GM21717 (cell line): ENCODE data around the gene GOLGA5.
"Not testable (repeated sequence)": the region's sequence is repeated elsewhere in the genome, so short reads cannot be mapped to it uniquely, and the experiment has no call there.

Experiments
- ATAC-seq: cut with Tn5 transposase; IDR thresholded peaks from one replicate; pipeline ENCODE4 v1.9.1; 2021; ENCODE audit warnings: mild to moderate bottlenecking, moderate library complexity; ENCODE audit not compliant: unreplicated experiment

Gene GOLGA5

DNA sequence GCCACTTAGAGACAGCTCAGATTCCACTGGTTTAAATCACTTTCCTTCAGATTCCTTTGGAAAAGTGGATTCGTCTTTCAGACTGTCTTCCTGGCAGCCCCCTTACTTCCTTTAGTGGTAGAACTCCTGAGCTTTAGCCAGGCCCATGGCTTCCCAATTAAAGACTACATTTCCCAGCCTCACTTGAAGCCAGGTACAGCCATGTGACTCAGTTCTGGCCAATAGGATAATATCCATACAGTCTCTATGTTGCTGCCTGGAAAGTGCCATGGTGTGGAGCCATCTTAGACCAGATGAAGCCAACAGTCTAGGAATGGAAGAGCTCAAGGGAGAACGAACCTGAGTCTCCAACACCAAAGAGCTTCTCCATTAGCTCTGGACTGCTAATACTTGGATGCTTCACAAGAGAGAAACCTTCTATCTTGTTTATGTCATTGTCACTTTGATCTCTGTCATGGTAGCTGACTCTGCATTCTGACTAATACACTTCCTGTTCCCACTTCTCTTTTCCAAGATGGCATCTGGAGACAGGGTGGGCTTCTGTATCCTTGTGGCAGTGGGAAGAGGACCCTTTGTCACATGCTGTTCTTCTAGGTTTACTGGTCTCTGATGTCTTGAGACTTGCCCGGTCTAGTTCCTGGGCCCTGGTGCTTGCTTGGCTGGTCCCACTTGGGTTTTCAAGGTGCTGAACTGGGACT, 15.1 kb upstream of the GOLGA5 start:
- ATAC-seq = not testable (repeated sequence)

DNA sequence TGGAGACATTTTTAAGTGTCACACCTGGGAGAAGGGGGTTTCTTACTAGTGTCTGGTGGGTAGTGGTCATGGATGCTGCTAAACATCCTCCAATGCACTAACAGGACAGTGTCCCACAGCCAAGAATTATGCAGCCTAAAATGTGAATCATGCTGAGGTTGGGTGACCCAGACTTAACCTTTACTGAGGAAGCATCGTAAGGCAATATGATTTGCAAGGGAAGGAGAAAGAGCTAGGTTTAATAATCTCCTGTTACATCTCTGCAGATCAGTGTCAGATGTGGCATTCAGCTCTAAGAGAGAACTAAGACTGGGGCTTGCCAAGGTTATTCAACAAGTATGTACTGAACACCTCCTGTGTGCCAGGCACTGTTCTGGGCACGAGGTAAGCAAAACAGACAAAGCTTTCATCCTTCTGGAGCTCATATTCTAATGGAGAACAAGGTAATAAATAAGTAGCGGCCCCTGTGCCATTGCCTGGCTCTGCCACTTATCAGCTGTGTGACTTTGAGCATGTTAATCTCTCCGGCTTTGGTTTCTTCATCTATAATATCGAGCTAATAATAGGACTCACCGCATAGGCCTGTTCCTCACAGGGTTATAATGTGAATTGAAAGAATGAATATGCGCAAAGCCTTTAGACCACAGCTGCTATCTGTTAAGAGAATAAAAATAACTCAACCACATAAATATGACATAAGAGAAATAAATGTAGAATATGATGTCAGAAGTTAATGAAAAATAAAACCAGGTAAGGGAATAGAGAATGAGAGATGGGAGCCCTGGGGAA, 13.5 kb upstream of the GOLGA5 start:
- ATAC-seq = no peak

DNA sequence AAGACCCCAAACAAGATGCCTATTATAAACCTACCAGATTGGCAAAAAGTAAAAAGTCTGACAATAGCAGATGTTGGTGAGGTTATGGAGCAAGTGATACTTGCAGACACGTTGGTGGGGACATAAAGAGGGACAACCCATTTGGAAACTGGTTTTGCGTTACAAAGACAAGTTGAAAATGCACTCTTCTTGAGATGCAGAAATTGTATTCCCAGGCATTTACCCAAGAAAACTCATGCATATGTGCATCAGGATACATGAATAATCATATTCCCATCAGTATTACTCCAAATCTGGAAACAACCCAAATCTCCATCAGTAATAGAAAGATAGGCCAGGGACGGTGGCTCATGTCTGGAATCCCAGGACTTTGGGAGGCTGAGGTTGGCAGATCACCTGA, 12.8 kb upstream of the GOLGA5 start:
- ATAC-seq = no peak

DNA sequence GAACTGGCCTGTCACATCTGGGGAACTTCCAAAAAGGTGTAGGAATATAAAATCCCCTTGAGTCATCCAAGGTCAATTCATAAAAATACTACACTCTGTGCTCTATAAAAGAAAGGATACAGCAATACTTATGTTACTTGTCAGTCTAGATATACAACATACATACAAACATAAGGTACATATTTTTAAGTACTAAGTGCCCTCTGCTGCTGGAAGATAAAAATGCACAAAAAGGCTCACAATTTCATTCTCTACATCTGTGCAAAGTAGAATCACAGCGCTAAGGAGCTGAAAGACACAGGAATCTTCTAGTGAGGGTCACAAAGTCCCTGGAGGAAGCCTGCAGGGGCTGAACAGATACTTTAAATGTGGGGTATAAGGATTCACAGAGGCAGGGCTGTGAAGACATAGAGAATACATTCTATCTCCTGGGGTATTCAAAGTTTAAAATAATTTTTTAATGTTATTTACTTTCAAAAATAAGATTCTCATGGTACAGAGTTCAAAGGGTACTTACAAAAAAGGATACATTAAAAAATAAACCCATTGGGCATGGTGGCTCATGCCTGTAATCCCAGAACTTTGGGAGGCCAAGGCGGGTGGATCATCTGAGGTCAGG, 10.2 kb upstream of the GOLGA5 start:
- no peak for ATAC-seq

DNA sequence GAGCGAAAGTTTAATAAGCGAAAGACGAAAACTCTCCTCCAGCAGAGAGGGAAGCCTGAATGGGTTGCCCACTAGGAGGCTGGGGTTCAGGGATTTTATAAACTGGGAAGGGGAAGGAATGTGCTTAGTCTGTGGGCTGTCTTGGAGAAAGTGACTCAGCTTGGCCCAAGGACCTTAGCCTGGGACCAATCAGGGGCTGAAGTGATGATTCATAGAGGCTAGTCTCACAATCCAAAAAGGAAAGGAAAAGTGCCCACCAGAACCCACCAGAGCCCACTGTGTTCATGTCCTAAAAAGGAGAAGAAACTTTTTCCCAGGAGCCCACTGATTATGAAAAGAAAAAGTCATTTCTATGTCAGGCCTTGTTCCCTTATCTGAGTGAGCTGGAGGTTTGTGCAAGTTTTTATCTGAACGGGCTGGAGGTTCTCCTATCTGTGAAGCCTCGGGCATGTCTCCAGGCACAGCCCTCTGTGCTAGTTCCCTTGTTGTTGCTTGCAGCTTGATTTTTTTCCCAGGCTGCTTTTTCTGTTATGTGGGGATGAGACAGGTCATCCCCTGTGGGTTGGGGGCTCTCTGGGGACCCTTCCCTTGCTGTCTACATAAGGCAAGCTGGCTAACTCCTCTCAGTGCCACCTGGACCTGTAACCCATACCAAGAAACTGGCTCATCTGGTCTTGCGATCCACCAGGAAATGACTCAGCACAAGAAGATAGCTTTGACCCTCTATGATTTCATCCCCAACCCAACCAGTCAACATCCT, 8.3 kb upstream of the GOLGA5 start:
- no peak for ATAC-seq

DNA sequence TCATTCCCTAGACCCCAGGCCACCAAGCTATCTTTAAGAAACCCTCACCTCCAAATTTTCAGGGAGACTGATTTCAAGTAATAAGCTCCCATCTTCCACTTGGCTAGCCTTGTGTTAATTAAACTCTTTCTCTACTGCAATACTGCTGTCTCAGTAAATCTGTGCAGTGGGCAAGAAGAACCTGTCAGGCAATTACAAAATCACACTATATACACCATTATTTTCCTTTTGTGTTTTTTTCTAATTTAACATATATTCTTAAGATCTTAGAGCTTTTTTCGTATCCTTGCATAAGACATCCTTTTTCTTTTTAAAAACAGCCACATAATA, 7.7 kb upstream of the GOLGA5 start:
- ATAC-seq = no peak

DNA sequence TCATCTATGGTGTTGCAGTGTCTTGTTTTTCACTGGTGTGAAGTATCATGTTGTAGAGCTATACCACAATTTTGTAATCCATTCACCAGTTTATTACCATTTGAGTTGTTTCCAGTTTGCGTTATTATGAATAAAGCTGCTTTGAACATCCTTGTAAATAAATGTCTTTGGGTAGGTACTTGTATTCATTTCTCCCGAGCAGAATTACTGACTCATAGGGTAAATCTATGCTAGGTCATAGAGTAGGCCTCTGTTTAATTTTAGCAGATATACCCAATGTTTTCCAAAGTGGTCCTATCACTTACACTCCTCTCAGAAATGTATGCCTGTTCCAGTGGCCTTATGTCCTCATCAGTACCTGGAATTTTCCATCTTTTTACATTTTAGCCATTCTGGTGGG, 6.6 kb upstream of the GOLGA5 start:
- no peak for ATAC-seq

DNA sequence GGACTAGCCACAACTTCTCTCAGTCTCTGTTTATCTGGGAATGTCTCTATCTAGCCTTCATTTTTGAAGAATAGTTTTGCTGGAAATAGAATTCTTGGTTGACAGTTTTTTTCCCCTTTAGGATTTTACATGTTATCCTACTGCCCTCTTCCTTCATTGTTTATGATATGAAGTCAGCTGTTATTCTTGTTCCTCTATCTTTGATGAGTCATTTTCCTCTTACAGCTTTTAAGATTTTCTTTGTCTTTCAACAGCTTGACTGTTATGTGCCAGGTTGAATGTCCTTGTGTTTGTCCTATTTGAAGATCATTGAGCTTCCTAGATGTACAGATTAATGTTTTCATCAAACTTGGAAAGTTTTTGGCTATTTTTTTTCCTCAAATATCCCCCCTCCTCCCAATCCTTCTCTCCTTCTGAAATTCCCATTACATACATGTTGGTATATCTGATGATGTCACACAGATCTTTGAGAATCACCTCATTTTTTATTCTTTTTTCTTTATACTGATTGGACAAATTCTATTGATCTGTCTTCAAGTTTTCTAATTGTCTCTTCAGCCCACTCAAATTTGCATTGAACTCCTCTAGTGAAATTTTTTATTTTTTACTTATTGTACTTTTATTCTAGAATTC, 4.5 kb upstream of the GOLGA5 start:
- no peak for ATAC-seq

DNA sequence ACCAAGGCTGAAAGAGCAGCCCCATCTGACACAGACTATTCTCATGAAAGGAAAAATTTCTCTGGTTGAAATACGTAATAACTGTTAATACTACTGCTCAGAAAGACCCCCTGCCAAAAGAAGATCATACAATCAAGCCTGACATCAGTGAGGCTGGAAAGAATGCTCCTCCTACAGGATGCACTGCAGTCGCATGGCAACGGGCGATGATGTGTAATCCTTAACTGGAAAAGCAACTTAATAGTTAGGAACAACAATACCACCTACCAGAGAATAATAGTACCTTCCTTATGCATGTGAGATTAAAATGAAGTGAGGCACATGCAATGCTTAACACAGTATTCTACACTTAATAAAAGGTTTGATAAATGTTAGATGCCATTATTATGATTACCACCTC, 1.2 kb upstream of the GOLGA5 start:
- no peak for ATAC-seq

DNA sequence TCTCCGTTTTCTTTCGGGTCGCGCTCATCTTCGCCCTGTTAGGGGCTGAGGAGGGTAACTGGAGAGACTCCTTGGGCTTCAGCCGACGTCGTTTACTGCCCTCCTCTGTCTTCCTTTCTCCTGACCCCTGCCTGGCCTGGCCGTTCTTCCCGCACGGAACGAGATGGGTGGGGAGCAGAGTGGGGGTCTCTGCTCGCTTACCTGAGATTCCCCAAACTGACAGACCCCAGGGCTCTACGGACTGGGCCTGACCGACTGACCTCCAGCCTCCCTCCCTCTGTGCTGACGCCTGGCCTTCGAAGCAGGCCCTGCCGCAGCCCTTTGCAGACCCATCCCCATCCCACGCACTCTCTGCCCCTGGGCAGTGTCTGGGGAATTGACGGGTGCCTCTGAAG, 439 bp downstream of the GOLGA5 start:
- peak; percentile 10 for ATAC-seq

DNA sequence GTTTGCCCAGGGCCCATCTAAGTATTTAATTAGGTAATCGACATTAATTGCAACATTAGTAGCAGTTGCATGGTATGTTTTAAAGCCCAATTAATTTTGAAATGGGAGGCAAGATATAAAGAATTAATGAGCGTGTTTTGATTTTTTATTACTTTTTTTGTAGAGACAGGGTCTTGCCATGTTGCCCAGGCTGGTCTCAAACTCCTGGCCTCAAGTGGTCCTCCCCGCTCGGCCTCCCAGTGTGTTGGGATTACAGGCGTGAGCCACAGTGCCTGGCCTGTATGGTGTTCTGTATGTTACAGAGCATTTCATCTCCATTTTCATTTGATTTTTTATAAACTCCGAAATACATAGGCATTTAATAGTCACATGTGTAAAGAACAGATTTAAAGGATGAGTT, 856 bp downstream of the GOLGA5 start:
- no peak for ATAC-seq

DNA sequence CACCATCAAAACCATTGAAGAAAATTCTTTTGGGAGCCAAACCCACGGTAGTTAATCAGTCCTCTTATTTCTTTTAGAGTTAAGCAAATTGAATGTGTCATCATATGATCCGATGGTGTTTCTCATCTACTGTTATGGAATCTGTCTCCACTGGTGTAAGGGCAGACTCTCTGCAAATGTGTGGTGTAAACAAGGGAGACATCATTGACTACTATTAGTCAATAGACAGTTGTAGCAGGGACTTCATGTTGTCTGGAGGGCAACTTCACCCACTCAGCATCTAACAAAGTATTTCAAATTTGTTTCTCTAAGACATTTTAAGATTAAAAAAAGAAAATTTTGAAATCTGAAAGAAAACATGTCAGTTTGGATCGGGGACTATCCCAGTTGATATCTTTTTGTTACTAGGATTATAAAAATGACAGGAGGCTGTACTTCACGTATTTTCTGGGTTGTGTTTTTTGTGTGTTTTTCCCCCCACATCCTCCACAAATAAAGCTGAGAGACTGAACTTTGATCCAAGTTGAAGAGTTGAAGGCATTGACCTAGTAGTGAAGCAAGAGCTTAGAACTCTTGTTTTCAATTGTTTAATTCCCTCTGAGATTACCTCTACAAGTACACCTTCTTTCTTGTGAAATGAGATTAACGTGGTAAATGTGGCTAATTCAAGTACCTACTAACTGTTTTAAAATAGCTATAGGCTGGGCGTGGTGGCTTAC, 4.0 kb downstream of the GOLGA5 start:
- no peak for ATAC-seq

DNA sequence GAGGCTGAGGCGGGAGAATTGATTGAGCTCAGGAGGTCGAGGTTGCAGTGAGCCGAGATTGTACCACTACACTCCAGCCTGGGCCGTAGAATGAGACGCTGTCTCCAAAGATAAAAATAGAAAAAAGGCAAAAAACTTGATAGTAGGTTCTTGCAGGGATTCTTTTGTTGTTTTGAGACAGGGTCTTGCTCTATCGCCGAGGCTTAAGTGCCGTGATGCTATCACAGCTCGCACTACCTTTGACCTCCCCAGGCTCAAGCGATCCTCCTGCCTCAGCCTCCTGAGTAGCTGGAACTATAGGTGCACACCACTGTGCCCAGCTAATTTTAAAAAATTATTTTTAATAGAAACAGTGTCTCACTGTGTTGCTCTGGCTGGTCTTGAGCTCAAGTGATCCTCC, 4.7 kb downstream of the GOLGA5 start:
- no peak for ATAC-seq

DNA sequence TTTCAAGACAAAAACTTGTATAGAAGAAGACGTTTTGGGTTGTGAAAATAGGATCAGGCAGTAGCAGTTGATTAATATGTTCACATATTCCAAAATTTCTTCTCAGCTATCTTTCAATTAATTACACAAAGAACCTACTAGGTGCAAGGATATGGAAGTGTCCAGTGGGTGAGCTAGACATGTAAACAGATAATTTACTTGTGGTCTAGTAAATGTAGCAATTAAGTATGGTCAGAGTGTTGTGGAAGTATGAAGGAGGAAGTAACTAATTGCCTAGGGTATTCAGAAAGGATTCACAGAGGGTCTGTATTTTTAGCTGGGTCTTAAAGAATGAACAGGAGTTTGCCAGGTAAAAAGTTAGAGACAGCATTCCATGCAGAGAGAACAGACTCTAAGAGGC, 5.9 kb downstream of the GOLGA5 start:
- ATAC-seq = no peak

DNA sequence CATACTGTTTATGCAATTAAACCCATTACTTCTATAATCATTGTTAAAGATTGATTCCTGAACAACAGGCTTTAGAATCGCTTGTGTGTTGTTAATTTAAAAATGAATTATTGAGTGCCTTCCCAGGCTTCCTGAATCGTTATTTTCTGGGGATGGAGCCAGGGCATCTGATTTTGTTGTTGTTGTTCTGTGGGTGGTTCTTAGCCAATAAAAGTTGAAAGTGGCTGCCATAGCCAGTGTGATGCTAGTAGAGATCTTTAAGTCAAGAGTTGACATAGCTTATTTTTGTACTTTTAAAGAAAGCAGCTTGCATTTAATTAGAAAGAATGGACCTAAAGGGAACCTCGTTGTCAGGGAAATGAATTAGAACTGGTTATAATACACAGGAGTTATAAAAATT, 6.4 kb downstream of the GOLGA5 start:
- no peak for ATAC-seq

DNA sequence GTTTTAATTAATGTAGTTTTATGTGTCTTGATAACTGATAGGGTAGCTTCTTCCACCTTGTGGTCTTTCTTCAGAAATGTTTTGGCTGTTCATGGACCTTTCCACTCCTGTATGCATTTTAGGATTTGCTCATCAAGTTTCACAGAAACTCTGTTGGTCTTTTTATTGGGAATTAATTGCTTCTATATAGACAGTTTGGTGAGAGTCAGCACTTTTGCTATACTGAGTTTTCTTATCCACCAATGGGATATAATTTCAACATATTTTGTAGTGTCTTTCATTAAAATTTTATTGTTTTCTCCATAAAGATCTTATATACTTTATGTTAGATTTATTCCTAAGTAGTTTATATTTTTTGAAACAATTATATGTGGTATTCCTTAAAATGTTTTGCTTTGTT, 7.8 kb downstream of the GOLGA5 start:
- no peak for ATAC-seq

DNA sequence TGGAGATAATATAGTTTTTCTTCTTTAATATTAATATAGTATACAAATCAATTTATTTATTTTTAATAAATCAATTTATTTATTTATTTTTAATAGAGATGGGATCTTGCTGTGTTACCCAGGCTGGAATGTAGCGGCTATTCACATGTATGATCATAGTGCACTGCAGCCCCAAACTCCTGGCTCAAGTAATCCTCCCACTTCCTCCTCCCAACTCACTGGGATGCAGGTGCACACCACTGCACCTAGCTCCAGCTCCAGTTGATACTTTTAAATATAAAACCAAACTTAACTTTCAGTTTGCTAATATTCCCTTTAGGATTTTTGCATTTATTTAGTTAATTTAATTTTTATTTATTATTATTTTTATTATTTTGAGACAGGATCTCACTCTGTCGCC, 8.6 kb downstream of the GOLGA5 start:
- no peak for ATAC-seq

DNA sequence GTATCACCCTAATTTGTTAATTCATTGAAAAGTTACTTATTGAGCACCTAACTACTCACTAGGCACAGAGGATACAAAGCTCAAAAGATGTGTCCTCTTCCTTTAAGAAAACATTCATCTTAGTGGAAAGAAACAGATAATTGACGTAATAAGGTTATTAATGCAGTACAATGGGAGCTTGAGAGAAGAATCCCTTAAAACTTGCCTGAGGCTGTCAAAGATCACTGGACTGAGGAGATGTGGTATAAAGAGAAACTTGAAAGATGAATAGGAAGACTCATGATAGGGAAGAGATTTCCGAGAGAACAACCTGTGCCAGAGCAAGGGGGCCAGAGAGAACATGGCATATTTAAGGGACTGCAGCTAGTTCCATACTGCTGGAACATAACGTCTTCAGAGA, 19.1 kb downstream of the GOLGA5 start:
- no peak for ATAC-seq

DNA sequence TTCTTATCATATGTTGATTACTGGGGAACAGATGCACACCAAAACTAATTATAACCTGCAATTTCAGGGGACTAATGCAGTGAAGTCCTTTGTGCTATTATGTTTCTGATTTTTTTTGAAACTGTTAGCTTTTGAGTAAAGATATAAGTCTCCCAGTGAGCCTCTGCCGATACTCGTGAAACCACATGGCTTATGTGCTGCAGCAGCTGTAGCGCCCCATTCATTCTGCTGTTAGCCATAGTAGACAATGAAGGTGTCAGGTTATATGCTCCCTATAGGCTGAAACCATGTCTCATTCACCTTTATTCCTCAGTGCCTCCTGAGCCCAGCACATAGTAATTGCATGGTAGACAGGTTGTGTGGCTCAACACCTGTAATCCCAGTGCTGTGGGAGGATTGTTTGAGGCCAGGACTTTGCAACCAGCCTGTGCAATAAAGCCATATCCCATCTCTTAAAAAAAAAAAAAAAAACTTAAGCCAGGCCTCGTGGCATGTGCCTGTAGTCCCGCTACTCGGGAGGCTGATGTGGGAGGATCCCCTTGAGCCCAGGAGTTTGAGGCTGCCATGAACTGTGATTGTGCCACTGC, 25.0 kb downstream of the GOLGA5 start:
- no peak for ATAC-seq
